Neural progenitor cell (in vitro differentiated cells): ENCODE measurements around the gene GALNTL6.

ENCODE experiments used
- CTCF ChIP-seq: fragments of 200-600 bp; sonication (generic); IDR thresholded peaks from 2 replicates; pipeline ENCODE4 v1.5.1; 2017; ENCODE audit warnings: antibody characterized with exemption, mild to moderate bottlenecking
- EZH2phosphoT487 ChIP-seq: fragments of 200-600 bp; sonication (generic); IDR thresholded peaks from 2 replicates; pipeline ENCODE4 v1.6.1; 2017; ENCODE audit warnings: antibody characterized with exemption

DNA sequence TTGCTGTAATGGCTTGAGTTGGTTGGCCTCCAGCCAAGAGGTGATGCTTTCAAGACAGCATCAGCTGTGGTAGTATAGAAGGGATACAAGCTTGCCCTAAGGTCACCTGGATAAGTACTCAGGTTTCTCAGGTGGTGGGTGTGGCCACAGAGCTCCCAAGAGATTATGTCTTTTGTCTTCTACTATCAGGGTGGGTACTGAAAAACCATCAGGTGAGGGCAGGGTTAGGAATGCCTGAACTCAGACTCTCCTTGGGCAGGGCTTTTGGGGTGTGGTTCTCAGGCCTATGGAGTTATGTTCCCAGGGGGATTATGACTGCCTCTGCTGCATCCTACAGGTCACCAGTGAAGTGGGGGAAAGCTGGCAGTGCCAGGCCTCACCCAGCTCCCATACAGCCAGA is 700.8 kb downstream of the GALNTL6 start:
- TF ChIP-seq CTCF (no peak), EZH2phosphoT487 (no peak)
